ENCODE results near the gene DEFB128. TPM values are rescaled to one million over a fixed set of nuclear protein-coding genes. Genes with fewer than 3 reads are reported as not detected.

The DEFB128 gene
- total RNA-seq: not detected in 2 replicates

GRCh38 chr20:189611-190010, at the start of gene DEFB128:
DEFB128 (minus strand) TSS chr20:189711; CDS start chr20:189623, 88 bp downstream.

DNA sequence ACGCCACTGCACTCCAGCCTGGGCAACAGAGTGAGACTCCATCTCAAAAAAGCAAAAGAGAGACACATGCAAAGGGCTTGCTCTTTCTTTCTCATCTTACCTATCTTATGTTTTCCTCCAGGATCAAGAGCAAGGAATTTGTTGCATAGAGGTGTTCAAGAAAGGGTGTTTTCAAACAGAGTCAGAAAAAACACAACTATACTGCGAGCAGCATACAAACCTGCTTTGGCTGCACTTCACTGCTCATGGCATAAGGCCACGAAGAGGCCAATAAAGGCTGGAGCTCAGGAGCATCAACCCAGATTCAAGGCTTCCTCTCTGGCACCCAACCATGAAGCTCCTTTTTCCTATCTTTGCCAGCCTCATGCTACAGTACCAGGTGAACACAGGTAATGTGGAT, 37.4 kb upstream of the DEFB128 start, which contains the start of gene DEFB129:
TSS of gene DEFB129 (plus strand) at position 301 of the 400 bp plus-strand sequence. CDS start at position 332, 31 bp downstream.

DNA sequence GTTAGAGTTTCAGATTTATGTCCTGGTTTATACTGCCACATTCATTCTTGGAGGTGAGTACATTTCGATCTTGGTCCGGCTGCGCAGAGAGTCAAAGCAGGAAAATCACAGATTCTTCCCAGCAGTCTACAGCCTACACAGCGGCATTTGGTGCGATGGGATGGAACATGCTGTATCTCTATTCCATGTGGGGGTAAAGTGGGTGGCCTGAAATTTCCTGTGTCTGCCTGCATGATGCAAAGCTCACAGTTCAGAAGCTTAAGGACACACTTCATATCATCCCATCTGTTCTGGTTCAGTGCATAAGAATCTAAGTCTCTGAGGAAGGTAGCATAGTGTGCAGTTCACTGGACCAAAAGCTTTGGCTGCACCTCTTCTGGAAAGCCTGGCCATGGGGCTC, 32.4 kb downstream of the DEFB128 start, which contains the start of gene DEFB127:
TSS of gene DEFB127 (plus strand) at position 301 of the 400 bp plus-strand sequence. CDS start at position 392, 91 bp downstream.

DNA sequence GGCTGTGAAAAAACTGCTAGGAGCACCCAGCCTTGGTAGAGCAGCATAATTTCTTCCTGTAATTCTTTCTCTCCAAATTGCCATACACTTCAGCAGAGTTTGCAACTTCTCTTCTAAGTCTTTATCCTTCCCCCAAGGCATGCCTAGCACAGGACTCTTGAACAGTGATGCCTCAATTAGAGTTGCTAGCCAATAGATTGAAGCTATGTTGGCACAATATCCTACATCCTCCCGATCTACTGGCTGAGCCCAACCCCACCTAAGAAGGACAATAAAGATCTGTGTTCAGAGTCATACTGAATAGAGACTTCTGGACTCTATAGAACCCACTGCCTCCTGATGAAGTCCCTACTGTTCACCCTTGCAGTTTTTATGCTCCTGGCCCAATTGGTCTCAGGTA, 47.2 kb downstream of the DEFB128 start, which contains the start of gene DEFB126:
TSS of gene DEFB126 (plus strand) at position 301 of the 400 bp plus-strand sequence. CDS start at position 340, 39 bp downstream.

Other genes with a start within 250 kb of the DEFB128 start
- not detected in 2 replicates for gene DEFB125, start 102.0 kb downstream of the DEFB128 start, total RNA-seq
- not detected in 2 replicates for gene DEFB126, start 47.1 kb downstream of the DEFB128 start, total RNA-seq
- gene DEFB127, start 32.3 kb downstream of the DEFB128 start, total RNA-seq: not detected in 2 replicates
- not detected in 2 replicates for gene DEFB129, start 37.5 kb upstream of the DEFB128 start, total RNA-seq
- gene DEFB132, start 68.0 kb upstream of the DEFB128 start, total RNA-seq: not detected in 2 replicates
- gene C20orf96, start 101.0 kb upstream of the DEFB128 start, total RNA-seq: 2.4 and 2.6 TPM in 2 replicates
- 9.0 and 11.6 TPM in 2 replicates for gene ZCCHC3, start 107.9 kb upstream of the DEFB128 start, total RNA-seq
- gene SOX12, start 135.8 kb upstream of the DEFB128 start, total RNA-seq: 2.1 and 3.1 TPM in 2 replicates
- gene NRSN2, start 157.4 kb upstream of the DEFB128 start, total RNA-seq: 14.5 and 18.2 TPM in 2 replicates
- gene TRIB3, start 191.0 kb upstream of the DEFB128 start, total RNA-seq: 35.8 and 82.1 TPM in 2 replicates
- gene RBCK1, start 218.6 kb upstream of the DEFB128 start, total RNA-seq: 49.4 and 54.0 TPM in 2 replicates